ENCODE data around the gene CC2D2A. TPM values are rescaled to one million over a fixed set of nuclear protein-coding genes. Genes with fewer than 3 reads are reported as not detected.

Gene CC2D2A
- total and polyA plus RNA-seq, 2 experiments from 2014 or later = 13.9 to 15.8 TPM

DNA sequence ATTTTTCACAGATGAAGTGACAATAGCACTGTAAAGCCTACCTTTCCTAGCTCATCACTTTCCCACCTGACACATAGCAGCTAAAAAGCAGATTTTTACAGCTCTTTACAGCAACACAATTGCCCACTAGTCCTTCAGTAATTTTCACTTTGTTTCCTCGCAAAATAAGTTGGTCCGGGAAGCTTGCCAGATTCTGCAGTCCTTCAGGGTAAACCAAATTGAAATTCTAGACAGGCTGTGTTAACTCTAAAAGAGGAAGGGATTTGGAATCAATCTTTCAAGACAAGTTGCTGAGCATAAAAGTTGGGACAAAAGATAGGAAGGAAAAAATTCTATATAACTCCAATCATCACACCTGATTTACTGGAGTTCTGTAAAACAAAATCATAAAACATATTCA, 33.2 kb upstream of the CC2D2A start:
- no peak overlapping the region for H3K4me3 ChIP-seq
- H3K4me2 ChIP-seq = no peak overlapping the region
- no peaks in the 10 kb centered on the region; the same call in 2 of the 3 replicates for H3K9me3 Mint-ChIP-seq
- no peaks in the 10 kb centered on the region for H3K27me3 Mint-ChIP-seq (ENCODE audit: insufficient read depth, low read depth, poor library complexity)
- H2AFZ ChIP-seq = no peak overlapping the region
- no peaks in the 10 kb centered on the region for H3K36me3 ChIP-seq (ENCODE audit: insufficient read depth)
- TF ChIP-seq JUNB (IDR thresholded peaks at IDR 0.05; ENCODE audit: unreplicated experiment) (no peak), EZH2phosphoT487 (IDR thresholded peaks at IDR 0.05; ENCODE audit: unreplicated experiment) (no peak), ZNF114 (CRISPR knock-in tag; IDR thresholded peaks at IDR 0.05) (no peak), CREB1 (CRISPR knock-in tag; IDR thresholded peaks at IDR 0.05; ENCODE audit: low read depth) (no peak), ZNF331 (CRISPR knock-in tag; IDR thresholded peaks at IDR 0.05; ENCODE audit: low read depth) (no peak)
- TF ChIP-seq, protein P1, sequence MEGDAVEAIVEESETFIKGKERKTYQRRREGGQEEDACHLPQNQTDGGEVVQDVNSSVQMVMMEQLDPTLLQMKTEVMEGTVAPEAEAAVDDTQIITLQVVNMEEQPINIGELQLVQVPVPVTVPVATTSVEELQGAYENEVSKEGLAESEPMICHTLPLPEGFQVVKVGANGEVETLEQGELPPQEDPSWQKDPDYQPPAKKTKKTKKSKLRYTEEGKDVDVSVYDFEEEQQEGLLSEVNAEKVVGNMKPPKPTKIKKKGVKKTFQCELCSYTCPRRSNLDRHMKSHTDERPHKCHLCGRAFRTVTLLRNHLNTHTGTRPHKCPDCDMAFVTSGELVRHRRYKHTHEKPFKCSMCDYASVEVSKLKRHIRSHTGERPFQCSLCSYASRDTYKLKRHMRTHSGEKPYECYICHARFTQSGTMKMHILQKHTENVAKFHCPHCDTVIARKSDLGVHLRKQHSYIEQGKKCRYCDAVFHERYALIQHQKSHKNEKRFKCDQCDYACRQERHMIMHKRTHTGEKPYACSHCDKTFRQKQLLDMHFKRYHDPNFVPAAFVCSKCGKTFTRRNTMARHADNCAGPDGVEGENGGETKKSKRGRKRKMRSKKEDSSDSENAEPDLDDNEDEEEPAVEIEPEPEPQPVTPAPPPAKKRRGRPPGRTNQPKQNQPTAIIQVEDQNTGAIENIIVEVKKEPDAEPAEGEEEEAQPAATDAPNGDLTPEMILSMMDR (conservative IDR thresholded peaks at IDR 0.05; ENCODE audit: low read depth in 2 of 2) = no peak
- TF ChIP-seq, protein P2, sequence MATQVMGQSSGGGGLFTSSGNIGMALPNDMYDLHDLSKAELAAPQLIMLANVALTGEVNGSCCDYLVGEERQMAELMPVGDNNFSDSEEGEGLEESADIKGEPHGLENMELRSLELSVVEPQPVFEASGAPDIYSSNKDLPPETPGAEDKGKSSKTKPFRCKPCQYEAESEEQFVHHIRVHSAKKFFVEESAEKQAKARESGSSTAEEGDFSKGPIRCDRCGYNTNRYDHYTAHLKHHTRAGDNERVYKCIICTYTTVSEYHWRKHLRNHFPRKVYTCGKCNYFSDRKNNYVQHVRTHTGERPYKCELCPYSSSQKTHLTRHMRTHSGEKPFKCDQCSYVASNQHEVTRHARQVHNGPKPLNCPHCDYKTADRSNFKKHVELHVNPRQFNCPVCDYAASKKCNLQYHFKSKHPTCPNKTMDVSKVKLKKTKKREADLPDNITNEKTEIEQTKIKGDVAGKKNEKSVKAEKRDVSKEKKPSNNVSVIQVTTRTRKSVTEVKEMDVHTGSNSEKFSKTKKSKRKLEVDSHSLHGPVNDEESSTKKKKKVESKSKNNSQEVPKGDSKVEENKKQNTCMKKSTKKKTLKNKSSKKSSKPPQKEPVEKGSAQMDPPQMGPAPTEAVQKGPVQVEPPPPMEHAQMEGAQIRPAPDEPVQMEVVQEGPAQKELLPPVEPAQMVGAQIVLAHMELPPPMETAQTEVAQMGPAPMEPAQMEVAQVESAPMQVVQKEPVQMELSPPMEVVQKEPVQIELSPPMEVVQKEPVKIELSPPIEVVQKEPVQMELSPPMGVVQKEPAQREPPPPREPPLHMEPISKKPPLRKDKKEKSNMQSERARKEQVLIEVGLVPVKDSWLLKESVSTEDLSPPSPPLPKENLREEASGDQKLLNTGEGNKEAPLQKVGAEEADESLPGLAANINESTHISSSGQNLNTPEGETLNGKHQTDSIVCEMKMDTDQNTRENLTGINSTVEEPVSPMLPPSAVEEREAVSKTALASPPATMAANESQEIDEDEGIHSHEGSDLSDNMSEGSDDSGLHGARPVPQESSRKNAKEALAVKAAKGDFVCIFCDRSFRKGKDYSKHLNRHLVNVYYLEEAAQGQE (IDR thresholded peaks at IDR 0.05; ENCODE audit: unreplicated experiment) = no peak
- H3K9me2 ChIP-seq (ENCODE audit: insufficient read depth) = no peaks in the 10 kb centered on the region
- no peaks in the 10 kb centered on the region for H3F3A ChIP-seq (replicated peaks; ENCODE audit: low read depth)
- no peaks in the 10 kb centered on the region for H3K4me1 ChIP-seq (ENCODE audit: insufficient read depth)
- no peak for DNase-seq (ENCODE audit: low spot score)
- H3K36me3 Mint-ChIP-seq (ENCODE audit: low read depth) = no peaks in the 10 kb centered on the region
- no peaks in the 10 kb centered on the region for H3K4me1 Mint-ChIP-seq
- no peak for ATAC-seq
- H3K27ac ChIP-seq (ENCODE audit: low read depth) = no peak overlapping the region
- no peaks in the 10 kb centered on the region for H3K27me3 ChIP-seq (ENCODE audit: insufficient read depth)
- H3K79me2 ChIP-seq (replicated peaks; ENCODE audit: insufficient read depth) = no peaks in the 10 kb centered on the region
- H4K20me1 ChIP-seq (replicated peaks; ENCODE audit: insufficient read depth) = no peaks in the 10 kb centered on the region
- no peak overlapping the region for H3K4me3 Mint-ChIP-seq
- no peak overlapping the region for H3K27ac Mint-ChIP-seq

DNA sequence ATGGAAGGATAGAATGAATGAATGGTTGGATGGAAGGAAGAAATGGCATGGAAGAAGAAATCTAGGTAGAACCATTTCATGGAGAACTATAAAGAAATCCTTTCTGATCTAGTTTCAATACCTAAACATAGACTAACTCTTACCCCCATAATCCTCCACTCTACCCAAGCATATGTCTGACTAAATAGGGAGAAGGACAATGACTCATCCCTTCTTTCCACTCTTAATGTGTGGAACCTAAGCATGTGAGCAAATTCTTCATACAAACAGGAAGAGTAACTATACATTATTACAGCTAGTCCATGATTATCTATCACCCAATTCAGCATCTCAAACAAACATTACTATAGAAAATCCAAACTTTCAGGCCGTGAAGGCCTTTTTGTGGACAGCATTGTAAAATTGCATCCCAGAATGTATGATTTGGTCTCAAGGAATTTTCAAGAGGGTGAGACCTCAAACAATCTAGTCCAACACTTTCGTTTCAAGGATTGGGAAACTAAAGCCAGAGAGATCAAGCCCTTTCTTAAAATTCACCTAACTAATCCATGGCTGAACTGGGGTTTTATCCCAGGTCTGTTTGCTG, 30.6 kb upstream of the CC2D2A start:
- Mint-ChIP-seq H3K36me3 (ENCODE audit: low read depth) (no peaks in the 10 kb centered on the region), H3K4me3 (no peak overlapping the region), H3K27ac (no peak overlapping the region), H3K4me1 (no peaks in the 10 kb centered on the region), H3K27me3 (ENCODE audit: insufficient read depth, low read depth, poor library complexity) (no peaks in the 10 kb centered on the region), H3K9me3 (peaks cover 5% of the 10 kb centered on the region; the same call in 2 of the 3 replicates)
- DNase-seq (ENCODE audit: low spot score) = no peak
- no peak for ATAC-seq
- no peak overlapping the region for H3K27ac ChIP-seq (ENCODE audit: low read depth)
- no peak overlapping the region for H3K4me2 ChIP-seq
- H3K27me3 ChIP-seq (ENCODE audit: insufficient read depth) = no peaks in the 10 kb centered on the region
- 0 out of 2 replicates have a peak overlapping the region, but pooled peaks have one; percentile 39 for H2AFZ ChIP-seq
- no peaks in the 10 kb centered on the region for H3K4me1 ChIP-seq (ENCODE audit: insufficient read depth)
- H3K9me2 ChIP-seq (ENCODE audit: insufficient read depth) = no peaks in the 10 kb centered on the region
- H3F3A ChIP-seq (replicated peaks; ENCODE audit: low read depth) = no peaks in the 10 kb centered on the region
- no peaks in the 10 kb centered on the region for H4K20me1 ChIP-seq (replicated peaks; ENCODE audit: insufficient read depth)
- no peak overlapping the region for H3K4me3 ChIP-seq
- no peaks in the 10 kb centered on the region for H3K36me3 ChIP-seq (ENCODE audit: insufficient read depth)
- H3K79me2 ChIP-seq (replicated peaks; ENCODE audit: insufficient read depth) = no peaks in the 10 kb centered on the region
- no peak for TF ChIP-seq JUNB (IDR thresholded peaks at IDR 0.05; ENCODE audit: unreplicated experiment)
- no peak for TF ChIP-seq STAT1 (IDR thresholded peaks at IDR 0.05; ENCODE audit: unreplicated experiment)
- TF ChIP-seq POLR2AphosphoS5 (IDR thresholded peaks at IDR 0.05; ENCODE audit: low read depth) = no peak
